Measurements from ENCODE around the gene C1orf21. TPM values are rescaled to one million over a fixed set of nuclear protein-coding genes. Genes with fewer than 3 reads are reported as not detected.

Gene C1orf21
- total and polyA plus RNA-seq, 2 of the 4 experiments (the other 2 are of a cell fraction): 6.4 to 9.9 TPM

GRCh38 chr1:184577319-184577718 lies 190.5 kb downstream of the C1orf21 start:
- POLR2A ChIA-PET (ENCODE audit: unreplicated experiment): no interaction called here
- H3K27ac ChIP-seq (ENCODE audit: insufficient read depth, low read length): no peak overlapping the region
- DNase-seq (no peak), ATAC-seq (ENCODE audit: low read depth) (no peak)
- H2BK15ac ChIP-seq (ENCODE audit: low read depth, low read length): no peak overlapping the region
- no peak overlapping the region for H2BK120ac ChIP-seq (ENCODE audit: low read depth, low read length)
- H3K23ac ChIP-seq (ENCODE audit: low read depth, low read length): no peak overlapping the region
- H3K36me3 ChIP-seq (ENCODE audit: control insufficient read depth, insufficient read depth, low read length): no peaks in the 10 kb centered on the region
- H3K9me1 ChIP-seq (ENCODE audit: insufficient read depth, low read length): no peaks in the 10 kb centered on the region
- 69% methylated on average over 2 of the region's 6 CpGs; no CpG with 5 or more reads in 1 of the 2 experiments for WGBS, 2 experiments (ENCODE audit: extremely low coverage in 2 of 2, insufficient read length in 1 of 2)
- no peak overlapping the region for H4K91ac ChIP-seq (ENCODE audit: insufficient read depth, low read depth, low read length)
- no peak overlapping the region for H3K4me2 ChIP-seq (ENCODE audit: low read depth, low read length)
- H2BK20ac ChIP-seq (ENCODE audit: low read depth, low read length): no peak overlapping the region
- H3K56ac ChIP-seq (ENCODE audit: extremely low read depth, insufficient read depth, low read length): no peak overlapping the region
- dilution Hi-C loops (cut with HindIII; ENCODE audit: low sequenced_read_pairs, unreplicated experiment) (no loop called here), in situ Hi-C loops (cut with MboI; ENCODE audit: low sequenced_read_pairs) (no loop called here), intact Hi-C loops (cut with micrococcal nuclease) (no loop called here)
- no TSS peak for BruUV-seq (replicated peaks)
- no peak overlapping the region for H3K9ac ChIP-seq (ENCODE audit: low read depth, low read length)
- no peak overlapping the region for H4K5ac ChIP-seq (ENCODE audit: low read depth, low read length)
- CTCF ChIA-PET: no interaction called here
- H3K4ac ChIP-seq (ENCODE audit: low read depth, low read length): no peak overlapping the region
- H3K4me1 ChIP-seq (ENCODE audit: control insufficient read depth, insufficient read depth, low read length): no peaks in the 10 kb centered on the region
- no peak overlapping the region for H3K18ac ChIP-seq (ENCODE audit: low read depth, low read length)
- no peak overlapping the region for H3K14ac ChIP-seq (replicated peaks; ENCODE audit: low read depth, low read length)
- H3K27me3 ChIP-seq (ENCODE audit: control insufficient read depth, insufficient read depth, low read length): no peaks in the 10 kb centered on the region
- no peak overlapping the region for H2BK5ac ChIP-seq (ENCODE audit: low read depth, low read length, poor library complexity, severe bottlenecking)
- no peak overlapping the region for H4K8ac ChIP-seq (ENCODE audit: low read depth in 2 of 2, low read length in 2 of 2)
- no peak overlapping the region for H2AK5ac ChIP-seq (ENCODE audit: low read depth, low read length)
- H3K79me1 ChIP-seq (ENCODE audit: low read depth in 1 of 2, low read length in 2 of 2): no peaks in the 10 kb centered on the region
- no peak overlapping the region for H2AFZ ChIP-seq (replicated peaks; ENCODE audit: low read length, poor library complexity)
- H3K9me3 ChIP-seq (ENCODE audit: control insufficient read depth, insufficient read depth, low read length): peaks cover 1% of the 10 kb centered on the region; the same call in 1 of the 2 replicates
- no peak overlapping the region for H2AK9ac ChIP-seq (replicated peaks; ENCODE audit: low read depth, low read length, poor library complexity)
- H3K4me3 ChIP-seq (ENCODE audit: insufficient read depth, low read depth, low read length): no peak overlapping the region
- TF ChIP-seq CEBPB (IDR thresholded peaks at IDR 0.05; ENCODE audit: low read depth, low read length): no peak
- TF ChIP-seq ELK1 (IDR thresholded peaks at IDR 0.05; ENCODE audit: borderline replicate concordance, low read depth, low read length): no peak
- no peak for TF ChIP-seq BHLHE40 (IDR thresholded peaks at IDR 0.05; ENCODE audit: low read depth, low read length)
- no peak for TF ChIP-seq USF2 (IDR thresholded peaks at IDR 0.05; ENCODE audit: low read depth, low read length)
- TF ChIP-seq POLR2A (IDR thresholded peaks at IDR 0.05; ENCODE audit: low read depth, low read length): no peak
- no peak for TF ChIP-seq CHD1 (IDR thresholded peaks at IDR 0.05; ENCODE audit: low read depth, low read length)
- no peak for TF ChIP-seq MAZ (IDR thresholded peaks at IDR 0.05; ENCODE audit: borderline replicate concordance, low read depth, low read length)
- TF ChIP-seq NFE2L2 (IDR thresholded peaks at IDR 0.05; ENCODE audit: low read depth, low read length): no peak
- TF ChIP-seq FOS (IDR thresholded peaks at IDR 0.05; ENCODE audit: low read depth, low read length): no peak
- no peak for TF ChIP-seq CTCF (conservative IDR thresholded peaks at IDR 0.05; ENCODE audit: low read depth, low read length)
- TF ChIP-seq MAFK (IDR thresholded peaks at IDR 0.05; ENCODE audit: low read depth, low read length): no peak
- no peaks in the 10 kb centered on the region for H4K20me1 ChIP-seq (ENCODE audit: insufficient read depth, low read length)
